Stomach smooth muscle (tissue), 2 donors: Measurements from ENCODE around the gene SPDYE3.
"Not testable (repeated sequence)": the region's sequence is repeated elsewhere in the genome, so short reads cannot be mapped to it uniquely, and the experiment has no call there.

Experiments
- H3K27ac ChIP-seq: one replicate; pipeline ENCODE4 v1.7.0; 2013; ENCODE audit warnings: mild to moderate bottlenecking, low read length, inconsistent platforms
- H3K27me3 ChIP-seq, 2 donors: one replicate each; pipeline ENCODE4 v1.7.0; 2013; ENCODE audit warnings: low read length in 2 of 2; ENCODE audit not compliant: insufficient read depth in 2 of 2, control insufficient read depth in 1 of 2
- H3K36me3 ChIP-seq, 2 donors: one replicate each; pipeline ENCODE4 v1.7.0; 2013; ENCODE audit warnings: low read length in 2 of 2; ENCODE audit not compliant: control insufficient read depth in 2 of 2, insufficient read depth in 2 of 2
- H3K4me1 ChIP-seq: one replicate; pipeline ENCODE4 v1.7.0; 2013; ENCODE audit warnings: low read length; ENCODE audit not compliant: control insufficient read depth, insufficient read depth
- H3K4me3 ChIP-seq, 2 donors: one replicate each; pipeline ENCODE4 v1.7.0; 2013; ENCODE audit warnings: low read length in 2 of 2
- H3K9ac ChIP-seq, 2 donors: one replicate each; pipeline ENCODE4 v1.7.0; 2013; ENCODE audit warnings: low read length in 2 of 2, mild to moderate bottlenecking in 1 of 2
- H3K9me3 ChIP-seq, 2 donors: one replicate each; pipeline ENCODE4 v1.7.0; 2013; ENCODE audit warnings: low read length in 2 of 2; ENCODE audit not compliant: control insufficient read depth in 2 of 2
- donor health status: healthy.
- donor health status: Pancreatic carcinoma.

The SPDYE3 gene

DNA sequence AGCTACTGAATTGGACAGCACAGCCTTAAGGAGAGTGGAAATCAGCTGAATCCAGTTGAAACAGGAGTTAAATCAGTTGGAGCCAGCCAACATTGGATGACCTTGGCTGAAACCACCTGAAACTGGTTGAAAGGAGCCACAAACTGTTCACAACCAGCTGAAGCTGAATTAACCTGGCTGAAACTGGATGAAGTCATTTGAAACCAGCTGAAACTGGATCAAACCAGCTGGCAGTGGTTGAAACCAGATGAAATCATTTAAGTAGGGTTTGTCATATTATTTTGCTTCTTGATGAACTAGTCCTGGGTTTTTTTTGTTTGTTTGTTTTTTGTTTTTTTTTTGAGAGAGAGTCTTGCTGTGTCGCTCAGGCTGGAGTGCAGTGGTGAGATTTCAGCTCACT, 15.3 kb upstream of the SPDYE3 start:
- H3K4me3 ChIP-seq, H3K9me3 ChIP-seq, H3K36me3 ChIP-seq, H3K27ac ChIP-seq, H3K27me3 ChIP-seq, H3K4me1 ChIP-seq, H3K9ac ChIP-seq: not testable (repeated sequence)

- H3K9me3 ChIP-seq, H3K36me3 ChIP-seq, H3K4me1 ChIP-seq, H3K27me3 ChIP-seq, H3K9ac ChIP-seq, H3K4me3 ChIP-seq, H3K27ac ChIP-seq: not testable (repeated sequence)
Measured at GRCh38 chr7:100295269-100295668, 12.2 kb upstream of the SPDYE3 start.

GRCh38 chr7:100297852-100298631, 9.5 kb upstream of the SPDYE3 start:
- not testable (repeated sequence) for H3K4me1 ChIP-seq, H3K9me3 ChIP-seq, H3K4me3 ChIP-seq

GRCh38 chr7:100298632-100298895, 8.9 kb upstream of the SPDYE3 start:
- H3K27me3 ChIP-seq, H3K4me3 ChIP-seq, H3K4me1 ChIP-seq, H3K9ac ChIP-seq, H3K27ac ChIP-seq, H3K9me3 ChIP-seq, H3K36me3 ChIP-seq: not testable (repeated sequence)

More at GRCh38 chr7:100297852-100298631, 9.5 kb upstream of the SPDYE3 start:
- not testable (repeated sequence) for H3K27me3 ChIP-seq, H3K9ac ChIP-seq, H3K36me3 ChIP-seq, H3K27ac ChIP-seq

GRCh38 chr7:100304526-100304925, 3.0 kb upstream of the SPDYE3 start:
- H3K4me3 ChIP-seq, H3K27ac ChIP-seq, H3K4me1 ChIP-seq, H3K27me3 ChIP-seq, H3K36me3 ChIP-seq, H3K9ac ChIP-seq, H3K9me3 ChIP-seq: not testable (repeated sequence)

GRCh38 chr7:100318329-100318728, 10.8 kb downstream of the SPDYE3 start:
- not testable (repeated sequence) for H3K9ac ChIP-seq, H3K9me3 ChIP-seq, H3K27me3 ChIP-seq, H3K4me1 ChIP-seq, H3K36me3 ChIP-seq, H3K4me3 ChIP-seq, H3K27ac ChIP-seq

DNA sequence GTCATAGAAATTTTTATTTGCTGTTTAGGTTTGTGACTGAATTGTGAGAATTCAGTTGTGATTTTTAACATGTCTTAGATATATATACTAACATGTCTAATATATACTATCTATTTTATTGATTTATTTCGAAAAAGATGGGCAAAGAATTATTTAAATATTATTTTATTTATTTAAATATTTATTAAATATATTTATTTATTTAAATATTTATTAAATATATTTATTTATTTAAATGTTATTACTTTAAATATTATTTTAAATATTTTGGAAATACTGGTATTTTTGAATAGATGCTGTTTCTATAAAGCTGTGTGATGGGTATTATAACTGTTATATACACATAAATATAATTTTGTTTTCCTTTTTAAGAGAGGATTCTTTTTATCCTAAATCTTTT, 14.1 kb downstream of the SPDYE3 start:
- H3K4me3 ChIP-seq, H3K27ac ChIP-seq, H3K9ac ChIP-seq, H3K4me1 ChIP-seq, H3K27me3 ChIP-seq, H3K36me3 ChIP-seq, H3K9me3 ChIP-seq: not testable (repeated sequence)

- not testable (repeated sequence) for H3K27me3 ChIP-seq, H3K9ac ChIP-seq, H3K9me3 ChIP-seq, H3K4me1 ChIP-seq, H3K27ac ChIP-seq, H3K4me3 ChIP-seq, H3K36me3 ChIP-seq
Measured at GRCh38 chr7:100324194-100324593, 16.7 kb downstream of the SPDYE3 start.

- not testable (repeated sequence) for H3K27ac ChIP-seq, H3K9me3 ChIP-seq, H3K9ac ChIP-seq, H3K27me3 ChIP-seq, H3K36me3 ChIP-seq, H3K4me1 ChIP-seq, H3K4me3 ChIP-seq
Measured at GRCh38 chr7:100325671-100326070, 18.2 kb downstream of the SPDYE3 start.

DNA sequence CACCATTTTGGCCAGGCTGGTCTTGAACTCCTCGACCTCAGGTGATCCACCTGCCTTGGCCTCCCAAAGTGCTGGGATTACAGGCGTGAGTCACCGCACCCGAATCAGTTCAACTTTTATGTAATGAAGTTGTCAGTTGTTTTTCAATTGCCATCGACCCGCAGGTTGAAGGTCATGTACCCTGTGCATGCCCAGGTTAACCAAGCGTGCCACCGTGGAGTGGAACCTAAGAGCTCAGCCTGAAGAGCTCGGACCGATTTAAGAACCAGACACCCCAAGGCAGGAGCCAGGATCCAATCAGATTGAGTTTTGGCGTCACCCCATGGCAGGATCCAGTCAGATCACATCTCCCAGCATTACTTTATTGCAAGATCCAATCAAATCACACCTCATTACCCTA, 19.4 kb downstream of the SPDYE3 start:
- not testable (repeated sequence) for H3K4me3 ChIP-seq, H3K4me1 ChIP-seq, H3K9ac ChIP-seq, H3K36me3 ChIP-seq, H3K9me3 ChIP-seq, H3K27me3 ChIP-seq, H3K27ac ChIP-seq

DNA sequence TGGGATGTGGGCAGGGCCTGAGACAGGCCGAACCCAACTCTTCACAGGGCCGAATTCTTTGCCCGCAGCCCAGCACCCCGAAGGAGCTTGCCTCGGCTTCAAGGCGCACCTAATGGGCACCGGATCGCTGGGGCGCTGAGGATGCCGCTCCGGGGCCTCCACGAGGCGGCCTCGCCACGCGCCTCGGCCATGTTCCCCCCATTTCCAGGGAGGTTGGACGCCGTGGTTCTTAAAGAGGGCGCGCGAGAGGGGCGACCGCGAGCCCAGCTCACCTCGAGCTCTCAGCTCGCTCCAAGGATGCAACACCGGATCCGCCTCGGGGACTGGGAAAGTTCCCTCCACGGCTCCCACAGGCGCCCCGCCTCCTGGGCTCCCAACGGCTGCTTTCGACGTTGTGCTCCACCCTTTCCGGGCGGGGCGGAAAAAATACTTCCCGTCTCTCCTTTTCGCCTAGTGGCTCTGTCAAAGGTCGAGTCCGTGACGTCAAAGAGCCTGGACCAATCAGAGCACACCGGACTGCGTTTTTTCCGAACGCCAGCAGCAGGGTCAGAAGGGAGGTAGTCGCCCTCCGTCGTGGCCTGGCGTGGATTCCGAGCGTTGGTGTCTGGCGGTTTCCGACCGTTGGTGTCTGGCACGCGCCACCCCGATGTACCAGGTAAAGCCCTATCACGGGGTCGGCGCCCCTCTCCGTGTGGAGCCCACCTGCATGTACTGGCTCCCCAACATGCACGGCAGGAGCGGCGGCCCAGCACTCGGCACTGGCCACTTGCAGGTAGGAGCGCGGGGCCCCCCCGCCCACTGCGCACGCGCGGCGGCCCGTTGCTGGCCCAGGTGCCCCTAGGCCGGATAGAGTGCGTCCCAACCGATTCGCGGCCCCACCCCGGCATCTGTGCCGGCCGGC, 28.3 kb downstream of the SPDYE3 start:
- peak overlapping the region; percentile 82 for H3K27ac ChIP-seq
- not testable (repeated sequence) for H3K4me1 ChIP-seq, H3K9me3 ChIP-seq, H3K27me3 ChIP-seq, H3K36me3 ChIP-seq
- H3K4me3 ChIP-seq = peak overlapping the region; percentile 75 to 87
- H3K9ac ChIP-seq = peak overlapping the region; percentile 64 to 66
